ENCODE data around the gene CRYBG2. TPM values are rescaled to one million over a fixed set of nuclear protein-coding genes. Genes with fewer than 3 reads are reported as not detected.

CRYBG2 gene
- total and polyA plus RNA-seq, 7 donors = 0.01 to 2.9 (median 0.56) TPM; not detected in 4

DNA sequence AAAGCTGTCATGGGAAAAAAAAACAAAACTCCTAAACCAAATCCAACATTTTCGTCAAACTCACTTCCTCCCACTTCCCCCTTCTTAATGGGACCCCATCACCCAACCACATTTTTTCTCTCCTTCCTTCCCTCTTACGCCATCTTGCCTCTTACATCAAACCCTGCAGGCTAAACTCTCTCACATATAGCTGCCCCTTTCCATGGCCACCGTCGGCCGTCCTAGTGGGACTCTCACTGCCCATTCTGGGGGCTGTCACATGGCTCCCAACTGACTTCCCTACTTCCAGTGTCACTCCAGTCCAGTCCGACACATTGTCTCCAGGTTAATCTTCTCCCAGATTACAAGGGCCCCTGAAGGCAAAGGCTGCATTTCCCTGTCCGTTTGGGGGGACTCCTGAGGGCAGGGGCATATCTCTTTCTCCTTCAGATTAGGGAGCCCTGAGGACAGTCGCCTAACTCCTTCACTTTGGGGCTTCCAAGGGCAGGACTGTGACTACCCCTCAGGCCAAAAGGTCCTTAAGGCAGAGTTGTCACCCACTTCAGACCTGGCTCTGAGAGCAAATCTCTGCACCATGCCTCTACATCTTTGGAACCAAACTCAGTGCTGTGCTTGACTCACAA, 48.2 kb downstream of the CRYBG2 start:
- no peak for DNase-seq
- no peak for TF ChIP-seq CTCF (IDR thresholded peaks at IDR 0.05)
- no peaks in the 10 kb centered on the region for H3K27me3 ChIP-seq (ENCODE audit: insufficient read depth in 3 of 3, low read length in 2 of 3)
- no peak for ATAC-seq
- H3K4me1 ChIP-seq = peaks cover 13% of the 10 kb centered on the region
- peak overlapping the region; percentile 95 for H3K4me3 ChIP-seq
- 39 to 48% (median 44%) methylated on average over 8 of the region's 8 CpGs for WGBS, 3 donors
- no peaks in the 10 kb centered on the region for H3K9me3 ChIP-seq
- no peaks in the 10 kb centered on the region for H3K36me3 ChIP-seq (ENCODE audit: insufficient read depth in 1 of 2, low read depth in 1 of 2)
- intact Hi-C loops (cut with DNase I) = no loop called here
- H3K27ac ChIP-seq = peak overlapping the region; percentile 36

DNA sequence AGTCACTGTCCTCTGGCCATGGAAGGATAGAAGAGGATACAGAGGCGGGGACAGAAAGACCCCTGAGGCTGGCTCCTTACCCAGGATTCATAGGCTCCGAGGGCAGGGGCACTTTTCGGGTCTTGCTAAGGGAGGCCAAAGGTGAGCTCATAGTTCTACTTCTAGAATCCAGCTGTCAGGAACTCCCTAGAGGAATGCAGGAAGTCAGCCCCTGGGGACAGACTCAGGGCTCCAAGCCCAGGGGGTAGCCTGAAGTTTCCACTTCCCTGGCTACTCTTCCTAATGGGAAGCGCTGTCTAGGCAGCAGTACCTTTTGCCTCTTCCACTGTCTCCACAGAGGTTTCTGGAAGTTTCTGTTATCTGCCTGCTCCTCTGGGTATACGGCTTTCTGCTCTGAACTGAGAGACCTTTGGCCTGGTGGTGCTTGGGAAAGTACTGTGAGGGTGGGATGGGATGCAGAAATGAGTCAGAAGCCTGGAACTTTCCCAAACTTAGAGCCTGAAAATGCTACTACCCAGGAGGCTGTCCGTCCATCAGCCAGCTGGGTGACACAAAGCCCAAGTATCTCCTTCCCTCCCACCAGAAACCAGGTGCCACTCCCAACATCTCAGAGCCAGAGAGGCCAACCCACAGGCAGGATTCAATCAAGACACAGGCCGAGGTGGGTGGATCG, 51.1 kb downstream of the CRYBG2 start:
- Histone ChIP-seq H3K9me3 (no peaks in the 10 kb centered on the region), H3K36me3 (ENCODE audit: insufficient read depth in 1 of 2, low read depth in 1 of 2) (no peaks in the 10 kb centered on the region), H3K27ac (no peak overlapping the region), H3K27me3 (ENCODE audit: insufficient read depth in 3 of 3, low read length in 2 of 3) (no peaks in the 10 kb centered on the region), H3K4me3 (no peak overlapping the region), H3K4me1 (peaks cover 13% of the 10 kb centered on the region)
- peak; percentile 46 to 70 for DNase-seq
- 55 to 61% (median 57%) methylated on average over 8 of the region's 8 CpGs for WGBS, 3 donors
- TF ChIP-seq CTCF (IDR thresholded peaks at IDR 0.05) = no peak
- no peak for ATAC-seq
- intact Hi-C loops (cut with DNase I) = no loop called here

GRCh38 chr1:26300578-26301275, 53.2 kb downstream of the CRYBG2 start:
- WGBS, 3 donors = 84 to 89% (median 85%) methylated on average over 11 of the region's 11 CpGs
- TF ChIP-seq CTCF (IDR thresholded peaks at IDR 0.05) = no peak
- Histone ChIP-seq H3K9me3 (no peaks in the 10 kb centered on the region), H3K4me3 (no peak overlapping the region), H3K36me3 (ENCODE audit: insufficient read depth in 1 of 2, low read depth in 1 of 2) (no peaks in the 10 kb centered on the region), H3K27ac (no peak overlapping the region), H3K4me1 (peaks cover 6% of the 10 kb centered on the region), H3K27me3 (ENCODE audit: insufficient read depth in 3 of 3, low read length in 2 of 3) (no peaks in the 10 kb centered on the region)
- intact Hi-C loops (cut with DNase I) = no loop called here
- DNase-seq (peak in 1 of 2 donors; percentile 42), ATAC-seq (no peak)

- no peak for ATAC-seq
- 72 to 76% (median 76%) methylated on average over 6 of the region's 6 CpGs for WGBS, 3 donors
- no peak for DNase-seq
- Histone ChIP-seq H3K27me3 (ENCODE audit: insufficient read depth in 3 of 3, low read length in 2 of 3) (no peaks in the 10 kb centered on the region), H3K4me3 (no peak overlapping the region), H3K9me3 (no peaks in the 10 kb centered on the region), H3K27ac (no peak overlapping the region), H3K36me3 (ENCODE audit: insufficient read depth in 1 of 2, low read depth in 1 of 2) (no peaks in the 10 kb centered on the region), H3K4me1 (no peaks in the 10 kb centered on the region)
- TF ChIP-seq CTCF (IDR thresholded peaks at IDR 0.05) = no peak
- intact Hi-C loops (cut with DNase I) = no loop called here
Observed at GRCh38 chr1:26297791-26298124, 56.2 kb downstream of the CRYBG2 start.
